Measurements from ENCODE around the gene GPR45.
"Not testable (repeated sequence)": the region's sequence is repeated elsewhere in the genome, so short reads cannot be mapped to it uniquely, and the experiment has no call there.

GPR45 gene
- total RNA-seq: 0 to 0.77 (median 0) reads per million in 17 experiments

- DNase-seq: no peak
Observed at GRCh38 chr2:105241443-105241842, at the start of gene GPR45. Gene GPR45, plus strand, starts transcription at chr2:105241743. Its CDS starts 116 bp downstream, at chr2:105241859.

- no peak for DNase-seq
Observed at GRCh38 chr2:105194022-105194675, 47.4 kb upstream of the GPR45 start.

- DNase-seq: no peak
Observed at GRCh38 chr2:105196651-105197050, 44.9 kb upstream of the GPR45 start.

- DNase-seq: no peak
Observed at GRCh38 chr2:105215586-105216192, 25.9 kb upstream of the GPR45 start.

- DNase-seq: no peak
Observed at GRCh38 chr2:105220604-105221003, 20.9 kb upstream of the GPR45 start.

GRCh38 chr2:105224444-105224843 lies 17.1 kb upstream of the GPR45 start:
- no peak for DNase-seq

GRCh38 chr2:105231232-105231619 lies 10.3 kb upstream of the GPR45 start:
- no peak for DNase-seq

- DNase-seq: peak; percentile 82 to 93 (median 89)
Observed at GRCh38 chr2:105235388-105236059, 6.0 kb upstream of the GPR45 start.

GRCh38 chr2:105236060-105236424 lies 5.5 kb upstream of the GPR45 start:
- DNase-seq: no peak

- no peak for DNase-seq
Observed at GRCh38 chr2:105237045-105237765, 4.3 kb upstream of the GPR45 start.

- DNase-seq: no peak
Observed at GRCh38 chr2:105238664-105239240, 2.8 kb upstream of the GPR45 start.

- no peak for DNase-seq
Observed at GRCh38 chr2:105239924-105240323, 1.6 kb upstream of the GPR45 start.

- DNase-seq: no peak
Observed at GRCh38 chr2:105242286-105242993, 897 bp downstream of the GPR45 start.

GRCh38 chr2:105243961-105244360 lies 2.4 kb downstream of the GPR45 start:
- no peak for DNase-seq

- peak in 2 of 4 experiments; percentile 3 to 11 for DNase-seq
Observed at GRCh38 chr2:105244451-105244850, 2.9 kb downstream of the GPR45 start.

- DNase-seq: no peak
Observed at GRCh38 chr2:105248316-105249070, 7.0 kb downstream of the GPR45 start.

GRCh38 chr2:105249181-105249580 lies 7.6 kb downstream of the GPR45 start:
- no peak for DNase-seq

- DNase-seq: no peak
Observed at GRCh38 chr2:105249891-105250290, 8.3 kb downstream of the GPR45 start.

GRCh38 chr2:105251016-105251648 lies 9.6 kb downstream of the GPR45 start:
- DNase-seq: not testable (repeated sequence)

- DNase-seq: no peak
Observed at GRCh38 chr2:105252271-105252670, 10.7 kb downstream of the GPR45 start.

Measured in suppressor macrophage (primary cell).